Stimulated activated CD8-positive, alpha-beta memory T cell treated with anti-CD3 and anti-CD28 coated beads, Interleukin-12 subunit alpha, Interleukin-12 subunit beta, amount 100 ng/mL, for 1 hour (primary cell): ENCODE results near the gene APOL2.
"Not testable (repeated sequence)": the region's sequence is repeated elsewhere in the genome, so short reads cannot be mapped to it uniquely, and the experiment has no call there.

Experiments
- DNase-seq: peaks from one replicate; pipeline ENCODE4 v3.0.0-alpha.2; 2020; ENCODE audit warnings: low read depth

Gene APOL2, protein sequence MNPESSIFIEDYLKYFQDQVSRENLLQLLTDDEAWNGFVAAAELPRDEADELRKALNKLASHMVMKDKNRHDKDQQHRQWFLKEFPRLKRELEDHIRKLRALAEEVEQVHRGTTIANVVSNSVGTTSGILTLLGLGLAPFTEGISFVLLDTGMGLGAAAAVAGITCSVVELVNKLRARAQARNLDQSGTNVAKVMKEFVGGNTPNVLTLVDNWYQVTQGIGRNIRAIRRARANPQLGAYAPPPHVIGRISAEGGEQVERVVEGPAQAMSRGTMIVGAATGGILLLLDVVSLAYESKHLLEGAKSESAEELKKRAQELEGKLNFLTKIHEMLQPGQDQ

GRCh38 chr22:36239401-36240171, at the start of gene APOL2:
Gene APOL2, minus strand, starts transcription at chr22:36239527. Its CDS starts 6,365 bp downstream, at chr22:36233162.
- DNase-seq = peak; percentile 61

DNA sequence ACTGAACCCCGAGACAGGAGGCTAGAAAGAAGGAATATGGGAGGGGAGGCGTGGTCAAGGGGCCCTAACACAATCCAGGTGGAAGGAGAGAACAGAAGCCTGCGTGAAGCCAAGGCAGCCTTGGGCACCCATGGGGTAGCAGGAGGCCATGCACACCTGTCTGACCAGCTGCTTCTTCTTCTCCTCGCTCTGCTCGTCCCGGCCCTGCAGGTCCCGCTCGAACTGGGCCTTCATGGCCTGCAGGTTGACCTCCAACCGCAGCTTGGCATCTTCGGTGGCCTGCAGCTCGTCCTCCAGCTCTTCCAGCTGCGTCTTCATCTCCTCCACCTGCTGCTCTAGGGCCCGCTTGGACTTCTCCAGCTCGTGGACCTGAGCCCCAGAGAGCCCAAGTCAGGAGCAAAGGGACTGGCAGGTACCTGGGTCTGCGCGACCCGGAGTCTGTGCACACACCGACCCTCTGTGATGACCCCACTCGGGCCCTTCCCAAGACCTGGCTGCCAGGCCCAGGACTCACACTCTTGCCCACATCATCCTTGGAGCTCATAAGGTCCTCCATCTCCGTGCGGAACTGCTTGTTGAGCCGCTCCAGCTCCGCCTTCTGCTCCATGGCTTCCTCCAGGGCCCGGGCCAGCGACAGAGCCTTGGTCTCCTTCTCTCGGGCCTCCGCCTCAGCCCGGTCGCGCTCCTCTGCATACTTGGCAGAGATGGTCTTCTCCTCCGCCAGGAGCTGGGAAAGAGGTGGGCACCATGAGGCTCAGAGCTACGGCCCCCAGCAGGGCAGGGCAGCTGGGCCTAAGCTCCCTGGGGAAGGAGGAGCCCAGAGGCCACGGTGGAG, 49.5 kb upstream of the APOL2 start:
- DNase-seq = no peak

GRCh38 chr22:36287881-36288515, 48.7 kb upstream of the APOL2 start:
- DNase-seq = no peak

GRCh38 chr22:36286096-36286957, 47.0 kb upstream of the APOL2 start:
- DNase-seq = peak; percentile 44

DNA sequence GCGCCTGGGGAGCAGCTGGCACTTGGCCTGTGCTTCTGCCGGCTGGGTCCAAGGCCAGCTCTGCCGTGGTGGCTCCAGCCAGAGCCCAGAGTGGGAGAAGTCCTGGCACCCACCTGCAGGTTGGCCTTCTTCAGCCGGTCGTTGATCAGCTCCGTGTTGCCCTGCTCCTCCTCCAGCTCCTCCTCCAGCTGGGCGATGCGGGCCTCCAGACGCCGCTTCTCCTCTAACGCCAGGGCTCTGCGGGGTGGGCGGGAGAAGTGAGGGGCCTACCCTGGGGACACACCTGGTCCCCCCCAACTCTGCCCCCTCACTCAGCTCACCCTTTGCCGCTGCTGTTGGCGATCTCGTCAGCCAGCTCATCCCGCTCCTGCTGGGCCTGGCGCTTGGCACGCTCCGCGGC, 46.2 kb upstream of the APOL2 start:
- DNase-seq = no peak

- no peak for DNase-seq
These were observed 45.7 kb upstream of the APOL2 start for GRCh38 chr22:36285017-36285416.

GRCh38 chr22:36284171-36284571, 44.8 kb upstream of the APOL2 start:
- no peak for DNase-seq

- DNase-seq = no peak
These were observed 43.1 kb upstream of the APOL2 start for GRCh38 chr22:36282328-36282831.

DNA sequence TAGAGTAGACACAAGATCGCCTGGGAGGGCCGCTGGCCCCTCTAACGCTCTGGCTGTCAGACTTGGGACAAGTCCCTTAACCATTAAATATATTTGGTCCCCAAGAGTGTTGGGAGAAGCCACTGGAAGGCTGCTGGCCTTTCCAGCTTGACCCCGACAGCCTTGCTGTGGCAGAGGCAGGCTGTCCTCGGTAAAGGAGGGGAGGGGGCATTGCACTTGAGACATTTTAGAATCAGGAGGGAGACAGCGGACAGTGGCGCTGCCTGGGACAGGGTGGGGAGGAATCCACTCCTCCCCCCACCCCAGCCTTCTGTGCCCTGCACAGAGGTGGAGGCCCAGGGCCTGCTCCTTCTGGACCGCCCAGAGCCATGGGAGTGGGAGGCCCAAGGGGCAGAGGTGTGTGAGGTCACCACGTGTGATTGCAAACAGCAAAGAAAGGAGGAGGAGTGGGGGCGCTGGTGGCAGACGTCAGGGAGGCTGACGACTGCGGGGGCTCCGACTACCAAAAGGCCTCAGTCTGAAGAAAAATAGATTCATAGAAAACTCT, 42.5 kb upstream of the APOL2 start:
- no peak for DNase-seq

- no peak for DNase-seq
These were observed 41.1 kb upstream of the APOL2 start for GRCh38 chr22:36280379-36280778.

- DNase-seq = no peak
These were observed 39.9 kb upstream of the APOL2 start for GRCh38 chr22:36279219-36279666.

- peak; percentile 26 for DNase-seq
These were observed 38.4 kb upstream of the APOL2 start for GRCh38 chr22:36277482-36278291.

GRCh38 chr22:36274531-36274930, 35.2 kb upstream of the APOL2 start:
- DNase-seq = no peak

DNA sequence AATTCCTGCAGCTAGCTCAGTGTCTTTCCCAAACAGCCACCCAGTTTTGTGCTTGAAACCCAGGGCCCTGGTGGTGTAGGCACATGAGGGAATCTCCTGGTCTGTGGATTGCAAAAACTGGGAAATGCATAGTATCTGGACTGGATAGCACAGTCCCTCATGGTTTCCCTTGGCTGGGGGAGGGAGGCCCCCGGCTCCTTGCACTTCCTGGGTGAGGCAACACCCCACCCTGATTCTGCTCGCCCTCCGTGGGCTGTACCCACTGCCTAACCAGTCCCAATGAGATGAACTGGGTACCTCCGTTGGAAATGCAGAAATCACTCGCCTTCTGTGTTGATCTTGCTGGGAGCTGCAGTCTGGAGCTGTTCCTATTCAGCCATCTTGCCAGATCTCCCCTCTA, 32.6 kb upstream of the APOL2 start:
- not testable (repeated sequence) for DNase-seq

- DNase-seq = not testable (repeated sequence)
These were observed 31.9 kb upstream of the APOL2 start for GRCh38 chr22:36271231-36271630.

- DNase-seq = no peak
These were observed 28.7 kb upstream of the APOL2 start for GRCh38 chr22:36267896-36268485.

- DNase-seq = no peak
These were observed 27.7 kb upstream of the APOL2 start for GRCh38 chr22:36267058-36267457.

- not testable (repeated sequence) for DNase-seq
These were observed 24.7 kb upstream of the APOL2 start for GRCh38 chr22:36263886-36264664.
